Measurements from ENCODE around the gene DNAJB6.

Gene DNAJB6

DNA sequence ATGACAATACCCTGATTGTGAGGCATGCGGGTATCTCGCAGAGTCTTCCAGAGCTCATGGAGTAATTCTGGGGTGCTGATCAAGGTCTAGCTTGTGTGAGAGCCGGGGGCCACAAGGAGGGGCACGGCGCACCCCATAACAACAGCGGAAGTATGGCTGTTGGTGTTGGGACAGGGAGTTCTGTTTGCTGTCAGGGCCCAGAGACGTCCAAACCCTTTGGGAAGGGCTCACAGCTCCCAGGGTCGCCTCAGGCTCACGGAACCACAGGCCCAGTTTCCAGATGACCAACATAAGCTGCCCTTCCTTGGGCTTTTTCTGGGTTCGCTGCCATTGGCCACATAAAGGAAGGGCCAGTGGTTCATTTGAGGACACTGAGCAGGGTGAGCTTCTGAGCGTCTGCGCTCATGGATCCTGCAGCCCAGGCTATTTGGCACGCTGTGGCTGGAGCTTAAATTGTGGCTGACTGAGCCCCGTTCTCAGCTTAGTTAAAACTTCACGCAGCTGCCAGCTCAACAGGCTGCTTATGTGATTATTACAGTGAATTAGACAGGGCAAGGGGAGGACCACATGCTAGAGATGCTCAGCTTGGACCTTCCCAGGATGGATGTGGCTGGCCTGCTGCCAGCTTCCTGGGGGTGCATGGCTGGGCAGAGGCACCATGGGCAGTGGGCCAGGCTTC lies 92.3 kb downstream of the DNAJB6 start:
- DNase-seq (ENCODE audit: low spot score) = no peak

DNA sequence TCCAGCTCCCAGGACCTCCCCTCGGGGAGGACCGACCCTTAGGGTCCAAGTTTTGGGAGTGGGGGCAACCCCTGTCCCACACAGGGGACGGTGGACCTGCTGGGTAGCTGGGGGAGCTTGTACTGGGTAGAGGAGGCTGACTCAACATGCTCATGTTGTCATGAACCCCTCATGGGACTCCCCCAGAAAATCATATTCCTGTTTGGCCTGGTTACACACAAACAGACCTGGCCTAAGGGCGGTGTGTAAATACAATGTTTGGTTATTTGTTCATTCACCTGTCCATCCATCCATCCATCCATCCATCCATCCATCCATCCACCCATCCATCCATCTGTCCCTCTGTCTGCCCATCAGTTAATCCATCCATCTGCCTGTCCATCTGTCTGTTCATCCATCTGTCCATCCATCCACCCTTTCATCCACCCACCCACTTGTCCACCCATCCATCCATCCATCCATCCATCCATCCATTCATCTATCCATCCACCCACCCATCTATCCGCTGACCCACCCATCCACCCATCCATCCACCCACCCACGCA lies 92.9 kb downstream of the DNAJB6 start:
- DNase-seq (ENCODE audit: low spot score) = no peak

DNA sequence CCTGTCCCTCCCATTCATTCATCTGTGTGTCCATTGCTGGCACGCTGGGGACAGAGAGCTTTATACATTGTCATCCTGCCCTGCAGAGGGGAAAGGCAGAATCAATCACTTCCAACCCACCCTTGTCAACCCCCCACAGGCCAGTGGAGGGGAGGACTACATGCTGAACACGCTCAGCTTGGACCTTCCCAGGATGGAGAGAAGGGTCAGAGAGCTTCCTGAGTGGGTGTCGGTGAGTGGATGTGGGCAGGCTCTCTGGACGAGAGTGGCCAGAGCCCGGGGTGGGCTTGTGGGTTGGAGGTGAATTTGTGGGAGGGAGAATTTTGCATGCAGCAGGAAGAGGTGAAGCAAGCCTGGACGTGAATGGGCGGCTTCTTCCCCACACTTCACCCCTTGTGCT lies 93.9 kb downstream of the DNAJB6 start:
- DNase-seq (ENCODE audit: low spot score) = no peak

DNA sequence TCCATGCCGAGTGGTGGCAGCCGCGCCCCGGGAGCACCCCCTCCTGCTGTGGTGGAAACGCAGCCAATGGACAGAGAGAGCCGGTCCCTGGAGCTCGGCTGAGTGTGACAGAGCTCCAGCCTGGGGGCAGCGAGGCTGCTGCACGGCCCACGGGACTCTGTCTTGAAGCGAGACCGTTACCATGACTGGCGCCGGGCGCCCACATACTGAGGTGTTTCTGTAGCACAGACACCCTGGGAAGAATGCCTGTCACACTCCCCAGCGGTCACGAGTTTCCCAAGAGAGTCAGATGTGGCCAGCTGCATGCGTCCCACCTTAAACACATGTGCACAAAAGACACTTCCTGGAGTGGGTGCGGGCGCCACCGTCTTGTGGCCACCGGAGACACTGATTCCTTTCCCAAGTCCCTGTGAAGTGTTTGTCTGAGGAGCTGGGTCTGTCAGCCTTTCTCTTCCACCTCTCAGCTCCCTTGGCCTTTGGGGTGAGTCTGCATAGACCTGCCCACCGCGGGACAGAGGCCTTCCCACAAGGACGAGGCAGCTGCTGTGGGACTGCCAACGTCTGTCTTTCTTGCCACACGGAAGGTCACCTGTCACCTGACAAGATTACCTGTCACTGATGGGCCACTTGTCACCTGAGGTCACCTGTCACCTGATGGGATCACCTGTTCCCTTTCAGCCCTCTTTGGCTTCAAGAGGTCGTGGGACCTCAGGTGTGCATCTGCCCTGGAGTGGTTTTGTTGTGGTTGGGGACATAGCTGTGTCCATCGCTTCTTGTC lies 94.6 kb downstream of the DNAJB6 start:
- DNase-seq (ENCODE audit: low spot score) = no peak

DNA sequence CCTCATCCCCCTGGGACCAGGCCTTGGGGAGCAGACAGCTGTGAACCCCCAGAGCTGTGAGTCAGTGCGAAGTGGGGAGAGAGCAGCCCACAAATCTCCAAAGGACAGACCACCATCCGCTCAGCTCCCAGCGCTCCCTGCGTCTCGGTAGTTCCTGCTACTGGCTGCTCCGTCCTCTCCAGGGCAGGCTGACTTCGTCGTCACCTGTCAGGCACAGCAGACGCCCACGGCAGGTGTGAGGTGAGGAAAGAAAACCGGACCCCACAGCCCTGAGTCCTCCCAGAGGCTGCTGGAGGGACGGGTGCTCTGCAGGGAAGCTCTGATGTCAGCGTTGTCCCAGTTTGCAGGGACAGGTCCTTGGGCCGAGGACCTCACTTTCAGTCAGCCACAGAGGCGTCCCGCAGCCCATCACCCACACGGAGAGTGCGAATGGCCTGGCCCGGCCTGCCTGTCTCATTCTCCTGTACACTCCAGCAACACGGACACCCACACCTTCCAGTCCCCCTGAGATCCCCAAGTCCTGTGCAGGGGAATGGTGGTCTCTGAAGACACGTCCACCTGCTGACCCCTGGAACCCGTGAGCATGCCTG lies 95.2 kb downstream of the DNAJB6 start:
- DNase-seq (ENCODE audit: low spot score) = no peak

DNA sequence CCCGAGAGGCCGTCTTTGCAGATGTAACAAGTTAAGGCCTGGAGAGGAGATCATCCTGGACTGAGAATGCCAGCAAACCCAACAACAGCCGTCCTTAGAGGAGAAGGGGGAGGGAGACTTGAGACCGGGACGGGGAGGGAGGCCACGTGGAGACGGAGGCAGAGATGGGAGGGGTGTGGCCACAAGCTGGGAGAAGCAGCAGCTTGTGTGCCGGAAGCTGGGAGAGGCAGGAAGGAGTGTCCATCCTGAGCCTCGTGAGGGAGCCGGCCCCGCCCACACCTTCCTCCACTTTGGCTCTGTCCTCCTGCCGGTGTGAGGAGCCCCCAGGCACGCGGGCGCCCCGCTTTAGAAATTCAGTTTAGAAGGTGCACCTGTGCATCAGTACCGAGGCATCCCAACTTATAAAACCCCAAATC lies 95.7 kb downstream of the DNAJB6 start:
- no peak for DNase-seq (ENCODE audit: low spot score)

DNA sequence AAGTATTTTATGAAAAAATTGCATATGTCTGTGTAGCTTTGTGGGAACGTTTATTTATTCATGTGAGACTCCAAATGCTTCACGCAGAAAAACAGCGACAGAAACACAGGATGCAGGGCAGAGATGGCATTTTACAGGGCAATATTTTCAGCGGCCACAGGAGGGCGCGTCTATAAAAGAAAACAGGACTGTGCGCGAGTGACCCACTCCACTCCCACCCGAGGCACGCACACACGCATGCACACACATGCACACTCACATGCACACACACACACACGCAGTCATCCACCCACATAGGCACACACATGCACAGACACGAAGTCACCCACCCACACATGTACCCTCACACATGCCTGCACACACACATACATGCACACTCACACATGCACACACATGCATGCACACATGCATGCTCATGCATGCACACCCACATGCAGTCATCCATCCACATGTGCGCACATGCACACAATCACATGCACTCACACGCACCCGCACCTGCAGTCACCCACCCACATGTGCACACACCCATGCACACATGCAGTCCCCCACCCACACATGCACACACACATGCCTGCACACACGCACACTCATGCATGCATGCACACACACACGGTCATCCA lies 96.3 kb downstream of the DNAJB6 start:
- DNase-seq (ENCODE audit: low spot score) = no peak

DNA sequence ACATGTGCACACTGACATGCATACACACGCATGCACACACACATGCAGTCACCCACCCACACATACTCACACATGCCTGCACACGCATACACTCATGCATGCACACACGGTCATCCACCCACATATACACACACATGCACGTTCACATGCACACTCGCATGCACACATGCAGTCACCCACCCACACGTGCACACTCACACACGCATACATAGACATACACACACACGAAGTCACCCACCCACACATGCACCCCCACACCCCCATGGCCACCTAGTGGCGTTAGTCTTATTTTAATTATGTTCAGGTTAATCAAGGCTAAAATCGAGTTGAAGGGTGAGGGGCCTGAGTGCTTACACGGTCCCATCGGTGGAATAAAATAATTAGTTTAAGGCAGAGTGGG lies 96.8 kb downstream of the DNAJB6 start:
- DNase-seq (ENCODE audit: low spot score) = no peak

DNA sequence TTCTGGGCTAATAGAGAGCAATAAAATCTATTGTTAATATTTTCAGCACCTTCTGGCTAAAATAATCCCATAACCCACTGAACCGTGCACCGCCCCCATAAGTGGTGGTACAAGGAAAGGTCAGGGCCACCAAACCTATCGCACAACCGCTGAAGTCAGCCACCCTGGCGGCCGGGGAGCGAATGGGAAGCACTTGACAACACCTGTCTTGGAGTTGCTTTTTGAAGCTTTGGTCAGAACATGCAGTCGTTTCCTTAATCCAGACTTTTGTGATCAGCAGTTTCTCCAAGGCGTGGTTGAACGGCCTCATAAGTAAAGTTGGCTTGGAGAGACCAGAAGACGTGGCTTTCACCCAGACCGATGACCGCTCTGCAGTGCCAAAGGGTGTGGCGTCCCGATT lies 97.4 kb downstream of the DNAJB6 start:
- no peak for DNase-seq (ENCODE audit: low spot score)

DNA sequence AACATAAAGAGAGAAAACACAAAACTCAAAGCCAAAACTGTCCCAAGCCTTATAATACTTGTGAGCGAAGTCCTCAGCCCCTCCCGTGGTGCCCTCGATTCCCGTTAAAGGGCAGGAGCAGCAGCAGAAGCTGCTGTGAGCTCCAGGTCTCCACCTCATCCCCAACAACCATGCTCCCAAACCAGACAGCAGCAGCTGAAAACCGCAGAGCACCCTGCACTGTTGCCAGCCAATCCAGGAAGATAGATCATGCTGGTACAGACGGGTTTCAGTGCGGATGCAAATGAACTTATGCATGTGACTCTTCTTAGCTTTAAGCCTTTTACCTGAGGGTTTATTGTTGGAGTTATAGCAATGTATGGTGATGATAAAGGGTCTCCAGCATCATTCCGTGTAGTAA lies 97.9 kb downstream of the DNAJB6 start:
- DNase-seq (ENCODE audit: low spot score) = no peak

DNA sequence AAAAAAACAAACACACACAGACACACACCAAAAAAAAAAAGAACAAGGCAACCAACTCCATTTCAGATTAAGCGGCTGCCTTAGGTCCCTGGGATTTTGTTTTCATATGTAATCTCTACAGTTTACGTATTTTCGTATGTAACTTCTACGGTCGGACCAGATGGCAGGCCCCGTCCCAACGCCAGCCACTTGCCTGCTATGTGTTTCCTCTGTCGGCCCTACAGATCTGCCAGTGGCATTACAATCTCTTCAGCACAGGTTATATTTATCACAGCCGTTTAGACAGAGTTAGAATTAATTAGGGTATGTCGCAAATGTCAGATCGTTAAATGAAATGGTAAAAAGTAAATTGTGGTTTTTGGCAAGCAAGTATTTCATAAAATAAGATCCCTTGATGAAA lies 99.3 kb downstream of the DNAJB6 start:
- no peak for DNase-seq (ENCODE audit: low spot score)

DNA sequence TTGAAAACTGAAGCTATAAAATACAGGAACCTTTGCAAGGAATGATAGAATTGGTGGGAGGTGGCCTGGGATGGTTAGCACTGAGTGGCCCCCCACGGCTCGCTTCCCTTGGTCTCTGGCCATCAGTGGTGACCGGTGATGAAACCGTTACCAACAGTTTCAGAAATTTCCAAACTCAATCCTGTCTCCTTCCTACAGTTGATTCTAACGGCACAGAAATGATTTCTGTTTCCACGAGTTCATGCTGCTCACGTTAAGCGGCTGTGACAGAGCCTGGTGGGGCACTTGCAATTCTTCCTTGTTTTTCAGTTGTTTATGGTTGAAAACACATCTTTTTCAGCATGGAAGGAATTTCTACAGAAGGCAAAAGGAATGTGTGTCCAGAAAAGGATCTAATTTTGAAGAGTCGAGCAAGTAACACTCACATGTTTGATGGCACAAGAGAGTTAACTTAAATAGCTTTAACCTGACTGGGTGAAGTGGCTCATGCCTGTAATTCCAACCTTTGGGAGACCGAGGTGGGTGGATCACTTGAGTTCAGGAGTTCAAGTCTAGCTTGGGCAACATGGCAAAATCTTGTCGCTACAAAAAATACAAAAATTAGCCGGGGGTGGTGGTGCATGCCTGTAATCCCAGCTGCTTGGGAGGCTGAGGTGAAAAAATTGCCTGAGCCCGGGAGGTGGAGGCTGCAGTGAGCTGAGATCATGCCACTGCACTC lies 100.1 kb downstream of the DNAJB6 start:
- no peak for DNase-seq (ENCODE audit: low spot score)

DNA sequence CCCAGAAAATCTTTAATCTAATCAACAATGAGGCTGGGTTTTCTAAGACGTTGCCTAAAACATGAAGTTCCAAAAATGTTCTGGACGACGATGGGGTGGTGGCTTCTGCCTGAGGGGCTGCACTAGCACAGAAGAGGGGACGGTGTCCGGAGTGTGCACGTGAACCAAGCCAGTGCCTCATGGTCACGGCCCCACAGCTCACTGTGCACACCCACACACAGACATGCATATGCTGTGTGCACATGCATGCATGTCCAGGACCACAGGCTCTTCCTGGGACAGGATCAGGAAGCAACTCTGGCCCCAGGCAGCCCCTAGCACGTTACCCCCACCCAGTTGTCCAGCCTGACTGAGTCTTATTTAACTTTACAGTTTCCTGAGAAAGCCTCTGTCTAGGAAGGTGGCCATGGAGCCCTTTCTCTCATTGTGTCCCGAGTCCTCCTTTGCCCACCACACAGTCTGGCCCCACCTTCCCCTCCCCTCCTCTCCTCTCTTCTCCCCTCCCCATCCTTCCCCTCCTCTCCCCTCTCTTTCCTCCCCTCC lies 100.8 kb downstream of the DNAJB6 start:
- no peak for DNase-seq (ENCODE audit: low spot score)

DNA sequence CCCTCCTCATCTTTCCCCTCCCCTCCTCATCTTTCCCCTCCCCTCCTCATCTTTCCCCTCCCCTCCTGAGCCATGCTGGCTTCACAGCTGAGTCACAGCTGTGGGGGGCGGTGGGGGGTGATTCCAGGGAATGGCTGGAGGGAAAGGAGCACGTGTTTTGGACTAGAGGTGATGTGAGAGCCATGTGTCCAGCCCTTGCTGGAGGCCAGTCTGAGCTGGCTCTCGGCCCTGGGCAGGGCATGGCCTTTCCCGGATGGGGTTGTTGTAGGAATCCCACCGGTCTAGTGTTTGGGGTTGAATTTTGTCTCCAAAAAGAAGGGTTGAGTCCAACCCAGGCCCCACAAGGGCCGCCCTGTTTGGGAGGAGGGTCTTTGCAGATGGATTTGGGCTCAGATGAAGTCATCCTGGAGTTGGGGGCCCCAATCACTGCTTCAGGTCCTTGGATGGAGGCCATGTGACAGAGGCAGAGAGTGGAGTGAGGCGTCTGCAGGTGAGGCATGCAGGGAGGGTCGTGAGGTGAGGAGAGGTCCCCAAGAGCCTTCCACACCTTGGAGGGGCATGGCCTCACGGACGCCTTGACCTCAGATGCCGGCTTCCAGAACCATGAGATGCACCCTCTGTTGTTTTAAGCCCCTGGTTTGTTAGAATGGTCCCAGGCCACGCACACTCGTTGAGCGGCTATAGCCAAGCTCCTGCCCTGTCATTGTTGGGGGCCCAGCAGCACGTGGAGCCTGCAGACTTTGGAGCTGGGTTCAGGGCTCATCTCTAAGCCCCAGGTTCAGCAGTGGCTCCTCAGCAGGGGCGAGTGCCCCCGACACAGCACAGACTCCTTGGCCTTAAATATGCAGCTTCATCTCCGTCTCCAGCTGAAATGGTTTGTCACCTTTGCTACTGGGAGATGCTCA lies 101.6 kb downstream of the DNAJB6 start:
- DNase-seq (ENCODE audit: low spot score) = no peak

DNA sequence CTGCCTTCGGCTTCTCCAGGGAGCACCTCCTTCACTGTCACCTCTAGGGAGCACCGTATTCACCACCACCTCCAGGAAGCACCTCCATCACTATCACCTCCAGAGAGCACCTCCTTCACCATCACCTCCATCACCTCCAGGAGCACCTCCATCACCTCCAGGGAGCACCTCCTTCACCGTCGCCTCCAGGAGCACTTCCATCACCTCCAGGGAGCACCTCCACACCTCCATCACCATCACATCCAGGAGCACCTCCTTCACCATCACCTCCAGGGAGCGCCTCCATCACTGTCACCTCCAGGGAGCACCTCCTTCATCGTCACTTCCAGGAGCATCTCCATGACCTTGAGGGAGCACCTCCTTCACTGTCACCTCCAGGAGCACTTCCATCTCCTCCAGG lies 102.3 kb downstream of the DNAJB6 start:
- DNase-seq (ENCODE audit: low spot score) = no peak

DNA sequence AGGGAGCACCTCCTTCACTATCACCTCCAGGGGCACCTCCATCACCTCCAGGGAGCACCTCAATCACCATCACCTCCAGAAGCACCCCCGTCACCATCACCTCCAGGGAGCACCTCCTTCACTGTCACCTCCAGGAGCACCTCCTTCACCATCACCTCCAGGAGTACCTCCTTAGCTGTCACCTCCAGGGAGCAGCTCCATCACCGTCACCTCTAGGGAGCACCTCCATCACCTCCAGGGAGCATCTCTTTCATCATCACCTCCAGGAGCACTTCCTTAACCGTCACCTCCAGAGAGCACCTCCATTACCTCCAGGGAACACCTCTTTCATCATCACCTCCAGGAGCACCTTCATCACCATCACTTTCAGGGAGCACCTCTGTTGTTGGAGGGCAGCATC lies 103.0 kb downstream of the DNAJB6 start:
- DNase-seq (ENCODE audit: low spot score) = no peak

DNA sequence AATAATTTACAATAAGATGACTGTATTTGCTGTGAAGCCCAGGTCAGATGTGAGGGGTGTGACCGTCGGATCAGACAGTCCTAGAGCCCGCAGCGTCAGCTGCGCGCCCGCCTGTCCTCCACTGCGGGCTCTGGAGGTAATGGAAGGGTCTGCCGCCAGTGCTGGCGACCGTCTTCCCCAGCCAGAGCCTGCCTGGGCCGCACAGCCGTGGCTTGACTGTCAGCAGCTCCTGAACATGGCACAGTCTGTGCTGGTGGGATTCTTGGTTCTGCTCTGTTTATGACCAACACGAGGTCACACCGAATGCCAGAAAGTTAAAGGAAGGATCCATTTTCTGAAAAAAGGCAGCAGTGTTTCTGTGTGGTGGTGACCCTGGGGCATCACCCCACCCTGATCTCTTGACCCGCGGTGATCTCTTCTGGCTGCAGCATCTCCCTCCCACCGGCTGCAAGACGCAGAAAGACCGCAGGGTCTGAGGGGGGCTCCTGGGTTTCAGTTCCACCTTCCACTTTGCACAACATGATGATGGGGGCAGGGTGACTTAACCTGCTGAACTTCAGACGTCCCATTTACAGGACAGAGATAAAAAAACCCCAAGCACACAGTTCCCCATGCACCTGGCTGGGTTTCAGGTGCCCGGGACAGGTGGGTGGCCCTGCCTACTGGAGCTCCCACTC lies 103.7 kb downstream of the DNAJB6 start:
- no peak for DNase-seq (ENCODE audit: low spot score)

DNA sequence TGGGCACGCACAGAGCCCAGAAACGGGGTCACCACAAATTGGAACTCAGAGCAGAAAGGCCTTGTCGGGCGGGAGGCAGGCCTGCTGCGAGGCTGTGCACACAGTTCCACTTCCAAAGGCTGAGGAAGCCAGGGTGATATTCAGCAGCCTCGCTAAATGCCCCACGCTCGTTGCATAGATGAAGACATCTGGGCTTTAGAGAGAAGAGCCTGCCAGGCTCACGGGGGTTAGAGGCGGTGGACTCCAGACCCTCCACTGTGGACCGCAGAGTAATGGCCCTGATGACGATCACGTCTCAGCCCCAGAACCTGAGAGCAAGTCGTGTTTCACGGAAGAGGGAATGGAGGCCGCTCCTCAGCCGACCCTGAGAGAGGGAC lies 104.2 kb downstream of the DNAJB6 start:
- no peak for DNase-seq (ENCODE audit: low spot score)

DNA sequence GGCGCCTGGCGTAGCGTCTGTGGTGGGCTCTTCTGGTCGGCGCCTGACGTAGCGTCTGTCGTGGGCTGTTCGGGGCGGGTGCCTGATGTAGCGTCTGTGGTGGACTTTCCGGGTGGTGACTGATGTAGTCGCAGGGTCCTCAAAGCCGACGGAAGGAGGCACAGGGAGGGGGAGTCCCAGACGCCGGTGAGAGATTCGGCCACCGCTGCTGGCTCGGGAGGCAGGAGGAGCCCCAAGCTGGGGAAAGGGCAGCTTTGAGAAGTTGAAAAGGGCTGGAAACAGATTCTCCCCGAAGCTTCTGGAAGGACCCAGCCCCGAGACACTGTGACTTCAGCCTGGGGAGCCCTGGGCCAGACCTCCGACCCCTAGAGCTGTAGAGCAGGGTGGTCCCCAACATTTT lies 105.7 kb downstream of the DNAJB6 start:
- no peak for DNase-seq (ENCODE audit: low spot score)

All from putamen (tissue), 1 donor.